HepG2 (cell line): ENCODE data around the gene TRDMT1. TPM values are rescaled to one million over a fixed set of nuclear protein-coding genes. Genes with fewer than 3 reads are reported as not detected.

ENCODE experiments used
- ATAC-seq: fragments of 200-7000 bp; cut with Tn5 transposase; 3 replicates; pipeline ENCODE4 v1.9.1; 2020; ENCODE audit warnings: mild to moderate bottlenecking, moderate library complexity
- BruUV-seq: library from RNA; stranded (reverse); fragments of 400-500 nt; replicated peaks from 2 replicates; lab custom pipeline; 2021; lab: Mats Ljungman, UMichigan
- CTCF ChIA-PET: fragments of 300-600 bp; formaldehyde crosslinking; extraction: SDS; loops from one replicate; lab custom pipeline; 2021; ENCODE audit warnings: low total read pairs, inconsistent platforms, low intra/inter-chr PET ratio; lab: Yijun Ruan, JAX
- POLR2A ChIA-PET: fragments of 350-600 bp; sonication (Branson Sonifier 250); formaldehyde crosslinking; loops from one replicate; lab custom pipeline; 2020; ENCODE audit warnings: antibody characterized with exemption, inconsistent platforms; lab: Yijun Ruan, JAX
- DNase-seq: peaks from one replicate; pipeline ENCODE4 v3.0.0-alpha.2; 2015; ENCODE audit warnings: low spot score
- FAIRE-seq: peaks from 3 replicates; lab custom pipeline; 2011; peaks lifted over from hg19 to GRCh38; lab: Jason Lieb, UNC
- H2AFZ ChIP-seq: one replicate; pipeline ENCODE4 v1.6.1; 2011; ENCODE audit warnings: low read length, inconsistent platforms
- H3K27ac ChIP-seq: fragments of 300-600 bp; 3 replicates; pipeline ENCODE4 v1.8.0; 2011; ENCODE audit warnings: mixed run types, mild to moderate bottlenecking, mixed read lengths, low read length, inconsistent platforms; ENCODE audit not compliant: insufficient read depth; ENCODE audit errors: extremely low read length
- H3K27me3 ChIP-seq, 2 experiments: fragments of 200-600 bp in 1 of 2; 2 replicates in 1 of 2; 3 replicates in 1 of 2; pipeline versions ENCODE4 v1.6.0 to v1.8.0; 2011; ENCODE audit warnings: low read length in 2 of 2, mild to moderate bottlenecking in 2 of 2, moderate library complexity in 2 of 2, inconsistent platforms in 1 of 2; ENCODE audit not compliant: insufficient read depth in 2 of 2, control insufficient read depth in 1 of 2
- H3K36me3 ChIP-seq, 2 experiments: fragments of 200-600 bp in 1 of 2; replicated peaks in 1 of 2; 2 replicates in 1 of 2; 3 replicates in 1 of 2; pipeline versions ENCODE4 v1.5.1 to v1.8.0; 2011; ENCODE audit warnings: low read length in 2 of 2, inconsistent platforms in 1 of 2; ENCODE audit not compliant: insufficient read depth in 2 of 2, control insufficient read depth in 1 of 2
- H3K4me1 ChIP-seq: 2 replicates; pipeline ENCODE4 v1.5.1; 2012; ENCODE audit warnings: low read length, inconsistent platforms; ENCODE audit not compliant: insufficient read depth
- H3K4me2 ChIP-seq: 2 replicates; pipeline ENCODE4 v1.6.0; 2011; ENCODE audit warnings: low read depth, low read length, inconsistent platforms
- H3K4me3 ChIP-seq, 3 experiments: fragments of 200-600 bp in 1 of 3; sonication (generic), shearing (Covaris generic) in 1 of 3; replicated peaks in 1 of 3; 2 replicates each; pipeline ENCODE4 v1.5.1; 2011 to 2016; ENCODE audit warnings: low read length in 3 of 3, inconsistent platforms in 2 of 3, low read depth in 2 of 3, mild to moderate bottlenecking in 2 of 3, control low read depth in 1 of 3, mixed read lengths in 1 of 3; ENCODE audit not compliant: insufficient read depth in 1 of 3
- H3K79me2 ChIP-seq: one replicate; pipeline ENCODE4 v1.6.1; 2011; ENCODE audit warnings: low read length, inconsistent platforms; ENCODE audit not compliant: insufficient read depth
- H3K9ac ChIP-seq: 2 replicates; pipeline ENCODE4 v1.6.0; 2011; ENCODE audit warnings: mild to moderate bottlenecking, low read depth, low read length, inconsistent platforms; ENCODE audit not compliant: insufficient read depth
- H3K9me3 ChIP-seq: 2 replicates; pipeline ENCODE4 v1.5.1; 2012; ENCODE audit warnings: mild to moderate bottlenecking, low read length
- H4K20me1 ChIP-seq: 2 replicates; pipeline ENCODE4 v1.6.0; 2011; ENCODE audit warnings: inconsistent platforms, mild to moderate bottlenecking, low read length, moderate library complexity; ENCODE audit not compliant: insufficient read depth
- KDM4B ChIP-seq: sonication (generic); formaldehyde crosslinking; IDR thresholded peaks from 2 replicates; pipeline ENCODE4 v1.4.0; 2020; ENCODE audit warnings: missing genetic modification reagents
- RCOR2 ChIP-seq: IDR thresholded peaks from 2 replicates; pipeline ENCODE4 v1.6.1; 2016; ENCODE audit warnings: missing biosample characterization, missing genetic modification reagents
- REPIN1 ChIP-seq: sonication (generic); formaldehyde crosslinking; IDR thresholded peaks from 2 replicates; pipeline ENCODE4 v1.8.0; 2022; ENCODE audit warnings: missing genetic modification reagents, low read depth, mild to moderate bottlenecking, borderline replicate concordance
- SP1 ChIP-seq, 2 experiments: fragments of 450-650 bp in 1 of 2; sonication (generic) in 1 of 2; formaldehyde crosslinking in 1 of 2; IDR thresholded peaks; 2 replicates each; pipeline versions ENCODE4 v1.4.0 to v1.6.1; 2016 to 2020; ENCODE audit warnings: missing genetic modification reagents in 1 of 2
- ZMYM3 ChIP-seq: sonication (generic); formaldehyde crosslinking; IDR thresholded peaks from 2 replicates; pipeline ENCODE4 v1.5.1; 2020; ENCODE audit warnings: mild to moderate bottlenecking, missing genetic modification reagents
- ZNF720 ChIP-seq: sonication (generic); formaldehyde crosslinking; IDR thresholded peaks from 2 replicates; pipeline ENCODE4 v1.4.0; 2020; ENCODE audit warnings: missing genetic modification reagents
- ZNF883 ChIP-seq: sonication (generic); formaldehyde crosslinking; IDR thresholded peaks from 2 replicates; pipeline ENCODE4 v1.5.1; 2020; ENCODE audit warnings: mild to moderate bottlenecking, missing genetic modification reagents; ENCODE audit errors: not compliant biosample characterization
- WGBS: methylation state at CpG from one replicate; pipeline ENCODE4 v1.1.6; 2017; ENCODE audit warnings: low lambda C conversion rate; 5-methylcytosine and 5-hydroxymethylcytosine counted together
- in situ Hi-C: cut with HindIII; loops from 2 replicates; pipeline ENCODE4 v1.10.0; 2017; ENCODE audit warnings: low pct_unique_long_range_greater_than_20kb; ENCODE audit not compliant: extremely low pct_ligation_motif_present
- intact Hi-C: fragments of 100-400 bp; cut with micrococcal nuclease; formaldehyde crosslinking; loops from one replicate; pipeline ENCODE4 v1.10.0; 2022; ENCODE audit not compliant: unreplicated experiment
- polyA plus RNA-seq, 8 experiments: library from polyadenylated mRNA; depleted of rRNA in 3 of 8; stranded (reverse) in 7 of 8; unstranded in 1 of 8; fragments of >200 nt; fragmentation: Illumina TruSeq in 4 of 8; extraction: Trizol in 4 of 8; gene quantifications; 2 replicates each; pipeline versions ENCODE4 v1.2.1 to v1.2.3, GENCODE V29; 2011 to 2016; ENCODE audit warnings: low read depth in 4 of 8, missing spikeins in 1 of 8, mixed read lengths in 1 of 8; ENCODE audit not compliant: insufficient read depth in 1 of 8
- total RNA-seq, 5 experiments: library from RNA; depleted of rRNA; stranded (reverse); fragments of >200 nt; fragmentation: Illumina TruSeq; extraction: Trizol; gene quantifications; 2 replicates each; pipeline ENCODE4 v1.2.3, GENCODE V29; 2016; ENCODE audit warnings: low read depth in 1 of 5
- TF ChIP-seq, protein P1 (sequence below): sonication (generic); formaldehyde crosslinking; IDR thresholded peaks from 2 replicates; pipeline ENCODE4 v1.9.0; 2022; ENCODE audit warnings: missing genetic modification reagents, mild to moderate bottlenecking, borderline replicate concordance

Gene TRDMT1
- total and polyA plus RNA-seq, 2 of the 13 experiments (the other 11 are each of a cell fraction or from before 2014, with no cell fraction given), result 2.0 to 3.0 TPM

GRCh38 chr10:17157024-17157423, 44.4 kb downstream of the TRDMT1 start:
- ChIA-PET CTCF (no interaction called here), POLR2A (no interaction called here)
- DNase-seq (no peak), FAIRE-seq (no peak), ATAC-seq (no peak)
- in situ Hi-C loops (no loop called here), intact Hi-C loops (no loop called here)
- Histone ChIP-seq H3K4me3 (no peak overlapping the region), H3K27ac (no peak overlapping the region), H3K79me2 (no peaks in the 10 kb centered on the region), H3K9me3 (no peaks in the 10 kb centered on the region), H3K27me3 (no peaks in the 10 kb centered on the region), H3K9ac (no peak overlapping the region), H2AFZ (no peak overlapping the region), H3K4me1 (no peaks in the 10 kb centered on the region), H4K20me1 (no peaks in the 10 kb centered on the region), H3K4me2 (no peak overlapping the region), H3K36me3 (no peaks in the 10 kb centered on the region)
- 49% methylated on average over 2 of the region's 2 CpGs for WGBS
- BruUV-seq, result no TSS peak
- TF ChIP-seq, protein P1, sequence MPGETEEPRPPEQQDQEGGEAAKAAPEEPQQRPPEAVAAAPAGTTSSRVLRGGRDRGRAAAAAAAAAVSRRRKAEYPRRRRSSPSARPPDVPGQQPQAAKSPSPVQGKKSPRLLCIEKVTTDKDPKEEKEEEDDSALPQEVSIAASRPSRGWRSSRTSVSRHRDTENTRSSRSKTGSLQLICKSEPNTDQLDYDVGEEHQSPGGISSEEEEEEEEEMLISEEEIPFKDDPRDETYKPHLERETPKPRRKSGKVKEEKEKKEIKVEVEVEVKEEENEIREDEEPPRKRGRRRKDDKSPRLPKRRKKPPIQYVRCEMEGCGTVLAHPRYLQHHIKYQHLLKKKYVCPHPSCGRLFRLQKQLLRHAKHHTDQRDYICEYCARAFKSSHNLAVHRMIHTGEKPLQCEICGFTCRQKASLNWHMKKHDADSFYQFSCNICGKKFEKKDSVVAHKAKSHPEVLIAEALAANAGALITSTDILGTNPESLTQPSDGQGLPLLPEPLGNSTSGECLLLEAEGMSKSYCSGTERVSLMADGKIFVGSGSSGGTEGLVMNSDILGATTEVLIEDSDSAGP (CRISPR knock-in tag), result no peak
- no peak for TF ChIP-seq ZMYM3 (CRISPR knock-in tag)
- TF ChIP-seq KDM4B (CRISPR knock-in tag), result no peak
- TF ChIP-seq REPIN1 (CRISPR knock-in tag), result no peak
- no peak for TF ChIP-seq SP1 (IDR thresholded peaks at IDR 0.05)
- TF ChIP-seq SP1 (CRISPR knock-in tag; IDR thresholded peaks at IDR 0.05), result no peak
- no peak for TF ChIP-seq ZNF883 (CRISPR knock-in tag)

GRCh38 chr10:17155826-17156225, 45.6 kb downstream of the TRDMT1 start:
- Histone ChIP-seq H3K4me3 (no peak overlapping the region), H2AFZ (no peak overlapping the region), H3K9me3 (no peaks in the 10 kb centered on the region), H4K20me1 (no peaks in the 10 kb centered on the region), H3K27ac (no peak overlapping the region), H3K27me3 (no peaks in the 10 kb centered on the region), H3K4me2 (no peak overlapping the region), H3K79me2 (no peaks in the 10 kb centered on the region), H3K9ac (no peak overlapping the region), H3K36me3 (no peaks in the 10 kb centered on the region), H3K4me1 (no peaks in the 10 kb centered on the region)
- ChIA-PET POLR2A (no interaction called here), CTCF (no interaction called here)
- no peak for TF ChIP-seq RCOR2 (CRISPR knock-in tag)
- no peak for TF ChIP-seq ZNF720 (CRISPR knock-in tag)
- in situ Hi-C loops (no loop called here), intact Hi-C loops (no loop called here)
- FAIRE-seq (no peak), DNase-seq (no peak), ATAC-seq (no peak)
- no TSS peak for BruUV-seq
